SK-N-SH (cell line): Measurements from ENCODE around the gene HIPK4. TPM values are rescaled to one million over a fixed set of nuclear protein-coding genes. Genes with fewer than 3 reads are reported as not detected.

Experiments
- CTCF ChIA-PET: fragments of 300-600, 350-600 bp; formaldehyde crosslinking; extraction: SDS; loops from one replicate; lab custom pipeline; 2021; lab: Yijun Ruan, JAX
- POLR2A ChIA-PET: fragments of 350-600 bp; sonication (Branson Sonifier 250); formaldehyde crosslinking; extraction: SDS; loops from one replicate; lab custom pipeline; 2020; ENCODE audit warnings: antibody characterized with exemption, inconsistent platforms; lab: Yijun Ruan, JAX
- DNase-seq: peaks from one replicate; pipeline ENCODE4 v3.0.0; 2012
- H2AFZ ChIP-seq: fragments of 200-600 bp; sonication (generic); 2 replicates; pipeline ENCODE4 v1.8.1; 2016; ENCODE audit warnings: antibody characterized with exemption, mild to moderate bottlenecking, low read depth
- H3F3A ChIP-seq: fragments of 200-600 bp; sonication (generic); replicated peaks from 2 replicates; pipeline ENCODE3; 2016; ENCODE audit warnings: antibody characterized with exemption, mild to moderate bottlenecking; ENCODE audit not compliant: insufficient read depth
- H3K27ac ChIP-seq, 2 experiments: fragments of 200-500 bp in 1 of 2; fragments of 200-600 bp in 1 of 2; sonication (Bioruptor generic) in 1 of 2; sonication (generic), shearing (Covaris generic) in 1 of 2; 2 replicates each; pipeline versions ENCODE4 v1.5.1 to v1.6.1; 2014 to 2016; ENCODE audit warnings: low read depth in 2 of 2, inconsistent platforms in 1 of 2, low read length in 1 of 2, mild to moderate bottlenecking in 1 of 2, mixed read lengths in 1 of 2
- H3K27me3 ChIP-seq: fragments of 200-600 bp; sonication (generic), shearing (Covaris generic); 2 replicates; pipeline ENCODE4 v1.6.1; 2016; ENCODE audit warnings: mixed run types; ENCODE audit not compliant: insufficient read depth
- H3K36me3 ChIP-seq, 2 experiments: fragments of 200-500 bp in 1 of 2; fragments of 200-600 bp in 1 of 2; sonication (Bioruptor generic) in 1 of 2; sonication (generic) in 1 of 2; replicated peaks in 1 of 2; 2 replicates each; pipeline versions ENCODE3 to v1.5.1; 2014 to 2016; ENCODE audit warnings: low read length in 1 of 2, mild to moderate bottlenecking in 1 of 2; ENCODE audit not compliant: insufficient read depth in 2 of 2, control insufficient read depth in 1 of 2
- H3K4me1 ChIP-seq, 2 experiments: fragments of 200-500 bp in 1 of 2; fragments of 200-600 bp in 1 of 2; sonication (Bioruptor generic) in 1 of 2; sonication (generic), shearing (Covaris generic) in 1 of 2; 2 replicates each; pipeline versions ENCODE4 v1.5.1 to v1.6.1; 2014 to 2016; ENCODE audit warnings: low read depth in 1 of 2, low read length in 1 of 2, mixed run types in 1 of 2; ENCODE audit not compliant: insufficient read depth in 2 of 2, control insufficient read depth in 1 of 2
- H3K4me2 ChIP-seq: fragments of 200-600 bp; sonication (generic), shearing (Covaris generic); 2 replicates; pipeline ENCODE4 v1.6.1; 2017; ENCODE audit warnings: mixed run types
- H3K4me3 ChIP-seq, 2 experiments: fragments of 200-500 bp in 1 of 2; fragments of 200-600 bp in 1 of 2; sonication (Bioruptor generic) in 1 of 2; sonication (generic), shearing (Covaris generic) in 1 of 2; 2 replicates each; pipeline versions ENCODE4 v1.5.1 to v1.8.1; 2014 to 2016; ENCODE audit warnings: low read depth in 2 of 2, inconsistent platforms in 1 of 2, low read length in 1 of 2, mild to moderate bottlenecking in 1 of 2, mixed read lengths in 1 of 2, moderate library complexity in 1 of 2
- H3K79me2 ChIP-seq: fragments of 200-600 bp; sonication (generic); 2 replicates; pipeline ENCODE4 v1.8.1; 2017; ENCODE audit warnings: mild to moderate bottlenecking; ENCODE audit not compliant: insufficient read depth
- H3K9ac ChIP-seq: fragments of 200-600 bp; sonication (generic); 2 replicates; pipeline ENCODE4 v1.6.1; 2017; ENCODE audit warnings: mixed run types
- H3K9me2 ChIP-seq: fragments of 200-600 bp; sonication (generic); 2 replicates; pipeline ENCODE4 v1.6.1; 2017; ENCODE audit warnings: mixed run types
- H3K9me3 ChIP-seq: fragments of 200-600 bp; sonication (generic); 2 replicates; pipeline ENCODE4 v1.6.1; 2017; ENCODE audit warnings: mixed run types, mild to moderate bottlenecking, moderate library complexity
- H4K20me1 ChIP-seq: fragments of 200-600 bp; sonication (generic); 2 replicates; pipeline ENCODE4 v1.6.1; 2017; ENCODE audit warnings: mild to moderate bottlenecking, mixed run types; ENCODE audit not compliant: insufficient read depth
- CHD2 ChIP-seq: fragments of 150-350 bp; IDR thresholded peaks from 2 replicates; pipeline ENCODE4 v1.6.1; 2018; ENCODE audit warnings: low read length; ENCODE audit not compliant: partially characterized antibody
- CTCF ChIP-seq: fragments of 200-600 bp; sonication (generic); IDR thresholded peaks from 2 replicates; pipeline ENCODE4 v1.6.1; 2017; ENCODE audit warnings: antibody characterized with exemption, mild to moderate bottlenecking, moderate library complexity
- ELF1 ChIP-seq: IDR thresholded peaks from 2 replicates; pipeline ENCODE4 v1.4.0; 2012
- FOSL2 ChIP-seq: IDR thresholded peaks from 2 replicates; pipeline ENCODE4 v1.4.0; 2012; ENCODE audit warnings: low read depth, mild to moderate bottlenecking, moderate library complexity, borderline replicate concordance
- FOXJ3 ChIP-seq: sonication (generic); formaldehyde crosslinking; IDR thresholded peaks from 2 replicates; pipeline ENCODE4 v1.5.1; 2020; ENCODE audit warnings: mild to moderate bottlenecking, missing genetic modification reagents
- GABPA ChIP-seq: IDR thresholded peaks from 2 replicates; pipeline ENCODE4 v1.4.0; 2012; ENCODE audit warnings: low read depth, mild to moderate bottlenecking
- GATA2 ChIP-seq: sonication (generic); formaldehyde crosslinking; IDR thresholded peaks from 2 replicates; pipeline ENCODE4 v1.5.0; 2020; ENCODE audit warnings: mild to moderate bottlenecking, missing genetic modification reagents
- IRF3 ChIP-seq: fragments of 150-350 bp; IDR thresholded peaks from 2 replicates; pipeline ENCODE4 v1.6.1; 2016; ENCODE audit warnings: mild to moderate bottlenecking, low read depth, low read length
- MAX ChIP-seq: IDR thresholded peaks from 2 replicates; pipeline ENCODE4 v1.4.0; 2012; ENCODE audit warnings: low read depth
- MEF2A ChIP-seq: IDR thresholded peaks from 2 replicates; pipeline ENCODE4 v1.4.0; 2012; ENCODE audit warnings: low read depth, borderline replicate concordance
- MXI1 ChIP-seq: IDR thresholded peaks from 2 replicates; pipeline ENCODE4 v1.6.1; 2012; ENCODE audit warnings: mild to moderate bottlenecking, low read depth, low read length, improper control_type of control experiment
- POLR2AphosphoS5 ChIP-seq: IDR thresholded peaks from 2 replicates; pipeline ENCODE4 v1.6.1; 2012; ENCODE audit warnings: low read depth, low read length
- RAD21 ChIP-seq: IDR thresholded peaks from 2 replicates; pipeline ENCODE4 v1.6.1; 2012; ENCODE audit warnings: mild to moderate bottlenecking, low read length
- REST ChIP-seq: IDR thresholded peaks from 2 replicates; pipeline ENCODE4 v1.6.1; 2012; ENCODE audit warnings: mild to moderate bottlenecking, low read depth, low read length, moderate library complexity
- RFX5 ChIP-seq: IDR thresholded peaks from 2 replicates; pipeline ENCODE4 v1.6.1; 2012; ENCODE audit warnings: mild to moderate bottlenecking, improper control_type of control experiment, low read length
- RXRA ChIP-seq: IDR thresholded peaks from 2 replicates; pipeline ENCODE4 v1.4.0; 2012; ENCODE audit warnings: low read depth, mild to moderate bottlenecking, borderline replicate concordance
- SIN3A ChIP-seq: IDR thresholded peaks from 2 replicates; pipeline ENCODE4 v1.6.1; 2012; ENCODE audit warnings: low read depth, mild to moderate bottlenecking, low read length, moderate library complexity, borderline replicate concordance
- TCF12 ChIP-seq: IDR thresholded peaks from 2 replicates; pipeline ENCODE4 v1.4.0; 2012
- TEAD4 ChIP-seq: IDR thresholded peaks from 2 replicates; pipeline ENCODE4 v1.4.0; 2012; ENCODE audit warnings: mild to moderate bottlenecking, borderline replicate concordance; ENCODE audit not compliant: insufficient read depth
- USF2 ChIP-seq: fragments of 150-350 bp; IDR thresholded peaks from 2 replicates; pipeline ENCODE4 v1.6.1; 2017; ENCODE audit warnings: antibody characterized with exemption, low read length, low read depth, borderline replicate concordance
- YY1 ChIP-seq: IDR thresholded peaks from 2 replicates; pipeline ENCODE4 v1.4.0; 2012; ENCODE audit warnings: low read depth, mild to moderate bottlenecking
- ZBTB33 ChIP-seq: IDR thresholded peaks from 2 replicates; pipeline ENCODE4 v1.4.0; 2012; ENCODE audit warnings: low read depth, borderline replicate concordance
- WGBS: methylation state at CpG from one replicate; pipeline ENCODE4 v1.1.6; 2017; ENCODE audit warnings: low lambda C conversion rate; 5-methylcytosine and 5-hydroxymethylcytosine counted together
- polyA plus RNA-seq, 3 experiments: library from polyadenylated mRNA; depleted of rRNA; stranded (reverse); fragments of >200 nt; gene quantifications; 2 replicates each; pipeline ENCODE4 v1.2.3, GENCODE V29; 2012

Gene HIPK4
- polyA plus RNA-seq, 1 of the 3 experiments (the other 2 are of a cell fraction), result 0.23 TPM

- WGBS, result 8% methylated on average over 37 of the region's 50 CpGs
- peak overlapping the region; percentile 30 to 67 for H3K4me3 ChIP-seq
- no peaks in the 10 kb centered on the region for H3K9me2 ChIP-seq
- peaks cover 30% of the 10 kb centered on the region for H3F3A ChIP-seq
- H3K79me2 ChIP-seq, result 0 out of 2 replicates have a peak, but pooled peaks cover 5% of the 10 kb centered on the region
- no peaks in the 10 kb centered on the region for H3K36me3 ChIP-seq
- peak overlapping the region; percentile 90 for H3K9ac ChIP-seq
- ChIA-PET POLR2A (interaction anchor here (1.6 kb wide), 1 partner anchor 9 kb away, joined by 7 read pairs; no protein-coding TSS in a partner anchor), CTCF (interaction anchor here (0.9 to 1.8 kb wide), 6 partner anchors 9 to 201 kb away, joined by 3 to 6 read pairs (median 4); no protein-coding TSS in a partner anchor)
- H4K20me1 ChIP-seq, result no peaks in the 10 kb centered on the region
- H3K9me3 ChIP-seq, result no peaks in the 10 kb centered on the region
- peak; percentile 95 for DNase-seq
- peak overlapping the region; percentile 87 for H3K4me2 ChIP-seq
- H3K4me1 ChIP-seq, result peaks cover 5 to 11% of the 10 kb centered on the region in 2 experiments; a peak in 3 of 4 replicates
- peak overlapping the region; percentile 96 for H2AFZ ChIP-seq
- H3K27me3 ChIP-seq, result no peaks in the 10 kb centered on the region
- peak overlapping the region; percentile 84 to 96 for H3K27ac ChIP-seq
- no peak for TF ChIP-seq ZBTB33
- TF ChIP-seq CTCF, result no peak
- TF ChIP-seq GATA2, result no peak
- peak; percentile 84; the same call in 1 of the 2 replicates for TF ChIP-seq MAX
- TF ChIP-seq FOXJ3, result no peak
- no peak for TF ChIP-seq ELF1
- no peak for TF ChIP-seq RFX5
- TF ChIP-seq POLR2AphosphoS5, result peak; percentile 89
- TF ChIP-seq IRF3, result no peak
- TF ChIP-seq CHD2, result peak; percentile 88
- TF ChIP-seq SIN3A, result 0 out of 2 replicates have a peak, but pooled peaks have one; percentile 9
- TF ChIP-seq GABPA, result no peak; the same call in 1 of the 2 replicates
- peak; percentile 42; the same call in 1 of the 2 replicates for TF ChIP-seq TEAD4
- peak; percentile 39; the same call in 1 of the 2 replicates for TF ChIP-seq REST
- no peak for TF ChIP-seq FOSL2
- no peak for TF ChIP-seq MEF2A
- TF ChIP-seq USF2, result no peak
- no peak; the same call in 1 of the 2 replicates for TF ChIP-seq RAD21
- peak; percentile 43; the same call in 1 of the 2 replicates for TF ChIP-seq MXI1
- TF ChIP-seq RXRA, result no peak
- TF ChIP-seq TCF12, result no peak; the same call in 1 of the 2 replicates
- peak; percentile 69; the same call in 1 of the 2 replicates for TF ChIP-seq YY1
These were observed 43.6 kb upstream of the HIPK4 start for GRCh38 chr19:40433391-40434216.
